Kidney epithelial cell (primary cell): ENCODE results near the gene KCTD4. TPM values are rescaled to one million over a fixed set of nuclear protein-coding genes. Genes with fewer than 3 reads are reported as not detected.

Experiments used
- DNase-seq: peaks from one replicate; pipeline ENCODE4 v3.0.0-alpha.2; 2010; ENCODE audit warnings: low read depth
- H3K27me3 ChIP-seq: 2 replicates; pipeline ENCODE4 v1.6.0; 2011; ENCODE audit warnings: low read length; ENCODE audit not compliant: control insufficient read depth, insufficient read depth
- H3K36me3 ChIP-seq: 2 replicates; pipeline ENCODE4 v1.5.1; 2011; ENCODE audit warnings: low read length; ENCODE audit not compliant: control insufficient read depth, insufficient read depth
- H3K4me3 ChIP-seq: 2 replicates; pipeline ENCODE4 v1.5.1; 2011; ENCODE audit warnings: low read depth, mild to moderate bottlenecking, control low read depth, low read length
- total RNA-seq: library from RNA; depleted of rRNA; stranded (reverse); fragments of >200 nt; gene quantifications from 2 replicates; pipeline ENCODE4 v1.2.3, GENCODE V29; 2015
- TF ChIP-seq, protein P1 (sequence below): IDR thresholded peaks from 2 replicates; pipeline ENCODE4 v1.5.1; 2011; ENCODE audit warnings: mild to moderate bottlenecking, moderate library complexity, low read length, control low read depth, inconsistent platforms; ENCODE audit not compliant: insufficient read depth, poor library complexity, severe bottlenecking

The KCTD4 gene
- total RNA-seq, 1 donor from 2014 or later: not detected

DNA sequence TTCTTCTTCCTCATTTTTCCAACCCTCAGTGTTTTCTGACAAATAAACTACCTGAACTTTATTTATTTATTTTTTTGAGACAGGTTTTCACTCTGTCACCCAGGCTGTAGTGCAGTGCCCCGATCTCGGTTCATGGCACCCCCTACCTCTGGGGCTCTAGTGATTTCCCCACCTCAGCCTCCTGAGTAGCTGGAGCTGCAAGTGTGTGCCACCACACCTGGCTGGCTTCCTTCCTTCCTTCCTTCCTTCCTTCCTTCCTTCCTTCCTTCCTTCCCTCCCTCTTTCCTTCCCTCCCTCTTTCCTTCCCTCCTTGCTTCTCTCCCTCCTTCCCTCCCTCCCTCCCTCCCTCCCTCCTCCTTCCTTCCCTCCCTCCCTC is 32.3 kb downstream of the KCTD4 start:
- DNase-seq: no peak
- Histone ChIP-seq H3K36me3 (no peaks in the 10 kb centered on the region), H3K27me3 (no peaks in the 10 kb centered on the region), H3K4me3 (no peak overlapping the region)
- TF ChIP-seq, protein P1, sequence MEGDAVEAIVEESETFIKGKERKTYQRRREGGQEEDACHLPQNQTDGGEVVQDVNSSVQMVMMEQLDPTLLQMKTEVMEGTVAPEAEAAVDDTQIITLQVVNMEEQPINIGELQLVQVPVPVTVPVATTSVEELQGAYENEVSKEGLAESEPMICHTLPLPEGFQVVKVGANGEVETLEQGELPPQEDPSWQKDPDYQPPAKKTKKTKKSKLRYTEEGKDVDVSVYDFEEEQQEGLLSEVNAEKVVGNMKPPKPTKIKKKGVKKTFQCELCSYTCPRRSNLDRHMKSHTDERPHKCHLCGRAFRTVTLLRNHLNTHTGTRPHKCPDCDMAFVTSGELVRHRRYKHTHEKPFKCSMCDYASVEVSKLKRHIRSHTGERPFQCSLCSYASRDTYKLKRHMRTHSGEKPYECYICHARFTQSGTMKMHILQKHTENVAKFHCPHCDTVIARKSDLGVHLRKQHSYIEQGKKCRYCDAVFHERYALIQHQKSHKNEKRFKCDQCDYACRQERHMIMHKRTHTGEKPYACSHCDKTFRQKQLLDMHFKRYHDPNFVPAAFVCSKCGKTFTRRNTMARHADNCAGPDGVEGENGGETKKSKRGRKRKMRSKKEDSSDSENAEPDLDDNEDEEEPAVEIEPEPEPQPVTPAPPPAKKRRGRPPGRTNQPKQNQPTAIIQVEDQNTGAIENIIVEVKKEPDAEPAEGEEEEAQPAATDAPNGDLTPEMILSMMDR: no peak

GRCh38 chr13:45167611-45168554 is 33.0 kb downstream of the KCTD4 start:
- Histone ChIP-seq H3K4me3 (no peak overlapping the region), H3K27me3 (no peaks in the 10 kb centered on the region), H3K36me3 (no peaks in the 10 kb centered on the region)
- DNase-seq: no peak
- TF ChIP-seq, protein P1: no peak

DNA sequence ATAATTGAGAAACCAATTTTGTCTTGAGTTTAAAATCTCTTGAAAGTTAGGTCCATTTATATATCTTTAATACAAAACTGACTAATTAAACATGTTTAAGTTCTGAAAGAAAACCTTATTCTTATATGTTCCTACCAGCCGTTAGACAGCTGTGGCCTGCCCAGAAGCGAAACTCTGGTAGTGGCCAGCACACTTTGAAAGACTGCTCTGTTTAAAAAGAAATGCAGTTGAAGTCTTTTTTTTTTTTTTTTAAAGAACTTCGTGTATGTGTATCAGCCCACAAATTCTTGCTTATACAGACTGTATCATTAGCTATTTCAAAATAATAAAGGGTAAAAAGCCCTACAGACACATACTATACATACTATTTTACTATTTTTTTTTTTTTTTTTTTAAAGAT is 34.0 kb downstream of the KCTD4 start:
- H3K36me3 ChIP-seq: no peaks in the 10 kb centered on the region
- DNase-seq: no peak
- H3K4me3 ChIP-seq: no peak overlapping the region
- no peaks in the 10 kb centered on the region for H3K27me3 ChIP-seq
- TF ChIP-seq, protein P1: no peak

GRCh38 chr13:45162821-45163220 is 38.0 kb downstream of the KCTD4 start:
- Histone ChIP-seq H3K27me3 (no peaks in the 10 kb centered on the region), H3K4me3 (no peak overlapping the region)
- TF ChIP-seq, protein P1: no peak

DNA sequence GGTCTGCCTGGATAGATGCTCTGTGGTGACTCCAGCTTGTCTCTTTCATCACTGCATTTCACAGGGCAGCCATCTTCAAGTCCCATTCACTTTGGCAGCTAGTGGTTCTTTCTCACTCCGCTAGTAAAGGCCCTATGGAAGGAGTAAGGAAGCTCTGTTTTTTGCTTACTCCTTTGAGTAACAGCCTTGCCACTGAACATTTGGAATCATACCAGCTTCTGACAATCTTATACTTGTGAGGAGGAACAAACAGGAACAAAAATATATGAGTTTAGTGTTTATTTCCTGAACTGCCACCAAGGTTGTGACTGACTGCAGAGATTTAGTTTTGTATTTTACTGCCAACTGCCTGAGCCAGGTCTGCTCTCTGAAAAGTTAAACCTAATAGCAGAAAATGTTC is 38.7 kb downstream of the KCTD4 start:
- DNase-seq: no peak

More at GRCh38 chr13:45162821-45163220, 38.0 kb downstream of the KCTD4 start:
- DNase-seq: peak; percentile 83
- H3K36me3 ChIP-seq: no peaks in the 10 kb centered on the region

More for the DNA sequence above, 38.7 kb downstream of the KCTD4 start:
- Histone ChIP-seq H3K27me3 (no peaks in the 10 kb centered on the region), H3K36me3 (no peaks in the 10 kb centered on the region), H3K4me3 (no peak overlapping the region)
- TF ChIP-seq, protein P1: no peak
